SHP77 (cell line): Measurements from ENCODE around the gene CCR6.
"Not testable (repeated sequence)": the region's sequence is repeated elsewhere in the genome, so short reads cannot be mapped to it uniquely, and the experiment has no call there.

Experiments
- DNase-seq, 2 experiments: peaks; one replicate each; lab custom pipeline; 2025; lab: John Stamatoyannopoulos, UW

The CCR6 gene

DNA sequence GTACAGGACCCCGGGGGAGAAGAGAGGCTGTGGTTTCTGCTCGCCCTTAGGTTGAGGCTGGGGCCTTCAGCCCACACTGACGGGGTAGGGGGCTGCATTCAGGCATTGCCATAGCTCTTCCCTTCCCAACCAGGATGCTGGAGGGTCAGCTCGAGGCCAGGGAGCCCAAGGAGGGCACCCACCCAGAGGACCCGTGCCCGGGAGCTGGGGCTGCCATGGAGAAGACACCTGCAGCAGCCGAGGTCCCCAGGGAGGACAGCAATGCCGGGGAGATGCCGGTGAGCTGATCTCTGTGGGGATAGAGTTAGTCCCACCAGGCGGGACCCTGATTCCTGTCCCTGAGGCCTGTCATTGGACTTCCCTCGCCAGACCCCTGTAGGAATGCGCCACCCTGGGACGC is 49.1 kb downstream of the CCR6 start:
- DNase-seq, result not testable (repeated sequence)

DNA sequence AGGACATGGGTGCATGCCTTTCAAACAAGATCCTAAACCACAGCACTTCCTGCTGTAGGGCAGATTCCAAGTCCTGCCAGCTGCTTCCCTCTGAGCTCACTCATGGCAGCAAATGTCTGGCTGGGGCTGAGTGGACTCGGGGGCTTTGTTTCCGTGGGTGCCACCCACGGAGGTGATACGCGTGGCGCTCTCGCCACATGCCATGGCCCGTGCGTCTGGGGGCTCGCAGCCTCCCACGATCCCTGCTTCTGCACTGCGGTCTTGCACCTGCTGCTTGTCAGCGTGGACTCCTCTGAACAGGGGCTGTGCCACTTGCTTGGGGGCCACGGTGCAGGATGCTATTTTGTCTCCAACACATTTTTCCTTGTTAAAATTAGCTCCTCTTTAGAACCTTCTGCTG is 54.4 kb downstream of the CCR6 start:
- not testable (repeated sequence) for DNase-seq

DNA sequence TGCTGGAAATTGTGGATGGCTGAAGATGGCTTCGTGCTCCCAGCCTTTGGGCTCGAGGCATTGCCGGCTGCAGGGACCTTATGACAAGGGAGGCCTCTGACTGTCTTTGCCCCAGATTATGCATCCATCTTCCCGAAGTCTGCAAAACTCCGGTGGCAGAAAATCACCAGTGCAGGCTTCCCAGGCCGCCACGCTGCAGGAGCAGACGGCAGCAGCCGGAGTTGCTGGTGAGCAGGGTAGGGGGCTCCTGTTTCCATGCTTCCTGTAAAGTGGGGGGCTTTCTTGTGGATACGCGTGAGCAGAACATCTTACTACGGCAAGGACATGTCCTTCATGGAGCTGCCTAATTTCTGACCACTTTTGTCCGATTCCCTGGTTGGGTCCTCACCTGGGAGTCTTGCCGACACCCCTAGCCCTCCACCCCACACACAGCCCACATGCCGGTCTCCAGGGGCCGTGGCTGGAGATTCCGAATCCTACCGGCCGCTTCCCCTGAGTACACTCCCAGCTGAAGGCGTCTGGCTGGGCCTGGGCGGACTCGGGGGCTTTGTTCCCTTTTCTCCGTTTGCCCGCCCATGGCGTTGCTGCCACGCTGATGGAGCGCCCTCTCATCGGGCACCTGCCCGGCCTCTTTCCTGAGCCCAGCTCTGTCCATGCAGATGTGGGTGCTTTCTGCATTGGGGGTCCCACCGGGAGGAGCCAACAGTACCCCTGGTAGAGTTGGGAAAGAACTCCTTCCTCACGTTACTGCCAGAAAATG is 56.2 kb downstream of the CCR6 start:
- DNase-seq, result not testable (repeated sequence)

DNA sequence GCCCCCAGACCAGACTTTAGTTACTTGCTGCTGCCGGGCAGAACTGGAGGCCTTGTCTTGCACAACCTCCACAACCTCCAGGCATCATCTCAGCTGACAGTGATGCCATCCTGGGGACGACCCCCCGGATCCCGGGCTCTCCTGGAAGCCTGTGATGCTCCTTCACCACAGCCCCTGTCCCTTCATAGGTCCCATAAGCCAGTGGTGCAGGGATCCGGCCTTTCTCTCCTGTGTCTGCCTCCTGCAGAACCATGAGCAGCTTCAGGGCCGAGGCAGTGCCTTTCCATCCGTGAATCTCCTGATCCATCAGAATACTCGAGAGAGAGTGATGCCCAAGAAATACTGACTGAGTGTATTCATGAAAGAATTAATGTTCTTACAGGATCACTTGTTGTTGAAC is 57.2 kb downstream of the CCR6 start:
- DNase-seq, result not testable (repeated sequence)

DNA sequence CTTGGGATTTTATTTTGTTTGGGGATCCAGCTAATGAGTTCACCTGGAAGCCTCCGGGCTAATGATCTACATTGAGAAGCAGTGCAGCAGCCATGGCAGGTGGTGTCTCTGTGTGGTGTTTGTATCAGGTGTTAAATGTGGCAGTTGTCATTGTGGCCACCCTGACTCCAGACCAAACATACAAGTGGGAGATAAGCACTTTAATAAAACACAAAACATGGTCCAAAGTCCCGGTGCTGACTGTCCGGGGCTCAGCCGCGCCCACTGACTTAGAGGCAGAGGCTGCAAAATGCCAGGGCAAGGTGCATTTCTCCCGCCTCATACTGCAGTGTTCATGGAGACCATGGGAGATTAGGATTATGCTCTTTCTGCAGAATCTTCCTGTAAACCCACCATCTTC is 58.5 kb downstream of the CCR6 start:
- DNase-seq, result not testable (repeated sequence)

DNA sequence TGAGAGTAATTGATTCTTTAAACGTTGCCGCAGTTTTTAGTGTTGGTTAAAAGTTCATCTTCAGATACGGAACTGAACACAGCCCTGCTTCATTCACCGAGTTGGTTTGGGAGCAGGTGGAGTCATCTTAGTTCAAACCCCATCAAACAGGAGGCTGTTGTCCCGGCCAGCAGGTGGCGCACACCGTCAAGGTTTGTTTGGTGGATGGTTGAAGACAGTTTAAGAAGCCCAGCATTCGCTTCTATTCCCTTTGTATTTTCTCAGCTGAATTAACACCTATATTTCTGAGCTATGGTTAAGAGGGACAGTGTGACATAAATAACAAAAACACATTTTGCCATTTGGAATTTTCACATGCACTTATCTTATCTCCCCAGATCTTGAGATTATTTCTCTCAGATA is 60.0 kb downstream of the CCR6 start:
- DNase-seq, result not testable (repeated sequence)

DNA sequence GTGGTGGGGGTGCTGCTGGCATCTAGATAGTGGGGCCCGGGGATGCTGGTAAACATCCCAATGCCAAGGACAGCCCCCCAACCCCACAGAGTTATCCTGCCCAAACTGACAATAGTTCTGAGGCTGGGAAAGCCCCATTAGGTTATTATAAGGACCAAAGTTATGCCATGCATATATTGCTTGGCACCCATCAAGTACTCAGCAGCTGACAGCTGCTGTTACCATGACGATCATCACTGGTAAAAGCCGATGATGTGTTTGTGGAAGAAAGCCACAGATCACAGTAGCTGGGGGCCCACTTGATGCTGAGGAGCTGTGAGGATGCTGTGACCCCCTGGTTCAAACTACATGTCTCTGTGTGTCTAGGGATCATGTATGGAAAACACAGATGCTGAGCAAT is 62.2 kb downstream of the CCR6 start:
- DNase-seq, result not testable (repeated sequence)

DNA sequence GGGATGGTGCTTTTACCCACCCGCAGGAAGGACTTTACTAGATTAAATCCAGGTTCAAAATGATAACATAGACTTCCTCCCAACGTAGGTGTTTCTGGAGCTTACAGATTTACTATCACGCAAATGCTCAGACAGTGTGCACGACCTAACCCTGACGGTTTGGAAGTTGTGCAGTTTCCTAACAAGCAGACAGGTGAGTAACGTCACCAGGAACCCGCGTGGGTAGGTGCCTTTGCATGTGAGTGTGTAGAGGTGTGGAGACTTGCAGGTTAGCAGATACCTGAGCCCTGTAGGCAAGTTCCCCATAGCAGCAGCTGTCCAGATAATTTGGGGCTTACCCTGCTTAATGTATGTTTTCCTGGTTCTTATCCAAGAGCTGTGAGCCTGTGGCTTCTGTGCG is 64.4 kb downstream of the CCR6 start:
- not testable (repeated sequence) for DNase-seq
